Panc1 (cell line): ENCODE results near the gene RWDD4.

Experiments used
- POLR2AphosphoS5 ChIP-seq: IDR thresholded peaks from 2 replicates; pipeline ENCODE4 v1.6.1; 2012; ENCODE audit warnings: mild to moderate bottlenecking, low read depth, low read length, moderate library complexity
- SIN3A ChIP-seq: IDR thresholded peaks from 2 replicates; pipeline ENCODE4 v1.6.1; 2012; ENCODE audit warnings: low read depth, mild to moderate bottlenecking, low read length, moderate library complexity, borderline replicate concordance; ENCODE audit not compliant: insufficient read depth
- TF ChIP-seq, protein P1 (sequence below): fragments of 450-650 bp; IDR thresholded peaks from 2 replicates; pipeline ENCODE4 v1.5.1; 2017; ENCODE audit warnings: mild to moderate bottlenecking

DNA sequence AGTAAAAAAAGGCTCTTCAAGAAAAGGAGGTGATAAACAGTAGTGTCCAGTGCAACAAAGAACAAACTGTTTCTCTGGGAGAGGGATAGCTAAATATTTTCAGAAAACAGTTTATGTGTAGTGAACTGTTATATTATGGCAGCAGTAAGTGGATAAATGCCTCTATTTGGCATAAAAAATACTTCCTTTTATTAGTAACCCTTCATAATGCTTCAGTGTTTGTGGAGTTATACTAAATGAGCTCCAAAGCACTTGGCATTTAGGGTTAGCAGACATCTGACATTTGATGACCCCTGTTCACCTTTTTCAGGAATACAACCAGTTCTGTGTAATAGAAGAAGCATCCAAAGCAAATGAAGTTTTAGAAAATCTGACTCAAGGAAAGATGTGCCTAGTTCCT is 32.0 kb upstream of the RWDD4 start:
- TF ChIP-seq, protein P1, sequence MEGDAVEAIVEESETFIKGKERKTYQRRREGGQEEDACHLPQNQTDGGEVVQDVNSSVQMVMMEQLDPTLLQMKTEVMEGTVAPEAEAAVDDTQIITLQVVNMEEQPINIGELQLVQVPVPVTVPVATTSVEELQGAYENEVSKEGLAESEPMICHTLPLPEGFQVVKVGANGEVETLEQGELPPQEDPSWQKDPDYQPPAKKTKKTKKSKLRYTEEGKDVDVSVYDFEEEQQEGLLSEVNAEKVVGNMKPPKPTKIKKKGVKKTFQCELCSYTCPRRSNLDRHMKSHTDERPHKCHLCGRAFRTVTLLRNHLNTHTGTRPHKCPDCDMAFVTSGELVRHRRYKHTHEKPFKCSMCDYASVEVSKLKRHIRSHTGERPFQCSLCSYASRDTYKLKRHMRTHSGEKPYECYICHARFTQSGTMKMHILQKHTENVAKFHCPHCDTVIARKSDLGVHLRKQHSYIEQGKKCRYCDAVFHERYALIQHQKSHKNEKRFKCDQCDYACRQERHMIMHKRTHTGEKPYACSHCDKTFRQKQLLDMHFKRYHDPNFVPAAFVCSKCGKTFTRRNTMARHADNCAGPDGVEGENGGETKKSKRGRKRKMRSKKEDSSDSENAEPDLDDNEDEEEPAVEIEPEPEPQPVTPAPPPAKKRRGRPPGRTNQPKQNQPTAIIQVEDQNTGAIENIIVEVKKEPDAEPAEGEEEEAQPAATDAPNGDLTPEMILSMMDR: no peak
- TF ChIP-seq POLR2AphosphoS5 (no peak), SIN3A (no peak)
